GM12878 (cell line): ENCODE data around the gene PLEKHD1. TPM values are rescaled to one million over a fixed set of nuclear protein-coding genes. Genes with fewer than 3 reads are reported as not detected.

Experiments used
- ATAC-seq: fragments of 200-7000 bp; cut with Tn5 transposase; 3 replicates; pipeline ENCODE4 v1.9.1; 2020; ENCODE audit warnings: mild to moderate bottlenecking, moderate library complexity
- BruUV-seq: library from RNA; stranded (reverse); fragments of 400-500 nt; replicated peaks from 2 replicates; lab custom pipeline; 2021; lab: Mats Ljungman, UMichigan
- CTCF ChIA-PET: fragments of 300-600 bp; sonication (Branson Sonifier 250); formaldehyde crosslinking; extraction: SDS; loops from one replicate; lab custom pipeline; 2021; ENCODE audit warnings: inconsistent platforms; lab: Yijun Ruan, JAX
- POLR2A ChIA-PET: fragments of 350-600 bp; formaldehyde crosslinking; extraction: SDS; loops from one replicate; lab custom pipeline; 2021; ENCODE audit warnings: inconsistent platforms; lab: Charles Lee
- RAD21 ChIA-PET: fragments of 300-600 bp; sonication (Branson Sonifier 250); formaldehyde crosslinking; loops from one replicate; lab custom pipeline; 2023; ENCODE audit warnings: antibody characterized with exemption; ENCODE audit not compliant: unreplicated experiment; lab: Charles Lee
- SMC1A ChIA-PET: fragments of 300-600 bp; sonication (Branson Sonifier 250); formaldehyde crosslinking; loops from one replicate; lab custom pipeline; 2023; ENCODE audit not compliant: unreplicated experiment, uncharacterized antibody; lab: Charles Lee
- DNase-seq: peaks from one replicate; pipeline ENCODE4 v3.0.0-alpha.2; 2011; ENCODE audit warnings: low read depth, low spot score
- FAIRE-seq: peaks from 3 replicates; lab custom pipeline; 2011; peaks lifted over from hg19 to GRCh38; lab: Jason Lieb, UNC
- H2AFZ ChIP-seq: 2 replicates; pipeline ENCODE4 v1.6.0; 2011; ENCODE audit warnings: low read depth, low read length, control low read depth; ENCODE audit not compliant: control insufficient read depth
- H3K27ac ChIP-seq: 2 replicates; pipeline ENCODE4 v1.5.1; 2011; ENCODE audit warnings: control low read depth; ENCODE audit not compliant: control insufficient read depth, insufficient read depth
- H3K27me3 ChIP-seq, 2 experiments: replicated peaks in 1 of 2; 2 replicates each; pipeline versions ENCODE4 v1.6.0 to v1.6.1; 2011; ENCODE audit warnings: low read length in 1 of 2; ENCODE audit not compliant: control insufficient read depth in 2 of 2, insufficient read depth in 2 of 2
- H3K36me3 ChIP-seq, 2 experiments: 2 replicates each; pipeline ENCODE4 v1.5.1; 2011; ENCODE audit warnings: low read length in 1 of 2; ENCODE audit not compliant: control insufficient read depth in 2 of 2, insufficient read depth in 2 of 2
- H3K4me1 ChIP-seq: 2 replicates; pipeline ENCODE4 v1.6.1; 2011; ENCODE audit warnings: mild to moderate bottlenecking, low read length, moderate library complexity, mixed read lengths; ENCODE audit not compliant: control insufficient read depth, insufficient read depth
- H3K4me2 ChIP-seq: 2 replicates; pipeline ENCODE4 v1.6.0; 2011; ENCODE audit warnings: control low read depth; ENCODE audit not compliant: control insufficient read depth, insufficient read depth
- H3K4me3 ChIP-seq: fragments of 200-600 bp; sonication (generic); 2 replicates; pipeline ENCODE4 v1.5.1; 2016
- H3K79me2 ChIP-seq: 2 replicates; pipeline ENCODE4 v1.6.0; 2011; ENCODE audit warnings: low read length; ENCODE audit not compliant: control insufficient read depth, insufficient read depth
- H3K9ac ChIP-seq: 2 replicates; pipeline ENCODE4 v1.8.0; 2011; ENCODE audit warnings: low read length, control low read depth, mixed read lengths; ENCODE audit not compliant: control insufficient read depth, insufficient read depth
- H3K9me3 ChIP-seq: replicated peaks from 3 replicates; pipeline ENCODE4 v1.5.1; 2011; ENCODE audit warnings: mild to moderate bottlenecking, low read length; ENCODE audit not compliant: control insufficient read depth, insufficient read depth
- H4K20me1 ChIP-seq: 2 replicates; pipeline ENCODE4 v1.6.0; 2011; ENCODE audit not compliant: control insufficient read depth, insufficient read depth
- ATF7 ChIP-seq: fragments of 450-650 bp; IDR thresholded peaks from 2 replicates; pipeline ENCODE4 v1.6.1; 2016; ENCODE audit warnings: low read depth, mild to moderate bottlenecking
- CBX5 ChIP-seq: sonication (generic); IDR thresholded peaks from 2 replicates; pipeline ENCODE4 v1.6.1; 2016; ENCODE audit warnings: low read depth, moderate library complexity, mild to moderate bottlenecking, inconsistent platforms
- CHD2 ChIP-seq: IDR thresholded peaks from 2 replicates; pipeline ENCODE4 v1.6.1; 2011; ENCODE audit warnings: low read depth, low read length, improper control_type of control experiment, borderline replicate concordance
- EP300 ChIP-seq, 2 experiments: fragments of 150-350 bp in 1 of 2; IDR thresholded peaks; 2 replicates each; pipeline ENCODE4 v1.6.1; 2011 to 2012; ENCODE audit warnings: low read depth in 2 of 2, low read length in 2 of 2, borderline replicate concordance in 1 of 2, improper control_type of control experiment in 1 of 2, inconsistent platforms in 1 of 2; ENCODE audit not compliant: control insufficient read depth in 1 of 2
- ESRRA ChIP-seq: IDR thresholded peaks from 2 replicates; pipeline ENCODE4 v1.6.1; 2012; ENCODE audit warnings: mild to moderate bottlenecking, low read length, improper control_type of control experiment
- GATAD2B ChIP-seq: fragments of 450-650 bp; conservative IDR thresholded peaks from 2 replicates; pipeline ENCODE4 v1.6.1; 2017; ENCODE audit warnings: low read depth, mild to moderate bottlenecking, moderate library complexity
- HDAC6 ChIP-seq: fragments of 200-600 bp; sonication (generic); IDR thresholded peaks from one replicate; pipeline ENCODE4 v1.8.0; 2017; ENCODE audit warnings: antibody characterized with exemption; ENCODE audit not compliant: unreplicated experiment
- JUND ChIP-seq: IDR thresholded peaks from 2 replicates; pipeline ENCODE4 v1.6.1; 2012; ENCODE audit warnings: low read depth, mild to moderate bottlenecking, low read length, improper control_type of control experiment, moderate library complexity
- NR2C2 ChIP-seq: IDR thresholded peaks from 2 replicates; pipeline ENCODE4 v1.6.1; 2011; ENCODE audit warnings: borderline replicate concordance, low read depth; ENCODE audit not compliant: control insufficient read depth, insufficient read length
- RAD51 ChIP-seq: fragments of 450-650 bp; IDR thresholded peaks from 2 replicates; pipeline ENCODE4 v1.6.1; 2016; ENCODE audit warnings: moderate library complexity, mild to moderate bottlenecking, inconsistent platforms
- SIX5 ChIP-seq: IDR thresholded peaks from 2 replicates; pipeline ENCODE4 v1.6.1; 2011; ENCODE audit warnings: mild to moderate bottlenecking, low read depth, low read length, moderate library complexity; ENCODE audit not compliant: severe bottlenecking
- SMAD1 ChIP-seq: fragments of 450-650 bp; IDR thresholded peaks from 2 replicates; pipeline ENCODE4 v1.6.1; 2018; ENCODE audit warnings: mild to moderate bottlenecking, low read depth; ENCODE audit not compliant: partially characterized antibody
- SMAD5 ChIP-seq: IDR thresholded peaks from 2 replicates; pipeline ENCODE4 v1.6.1; 2016; ENCODE audit warnings: antibody characterized with exemption, low read depth
- SMARCA5 ChIP-seq: fragments of 450-650 bp; IDR thresholded peaks from 2 replicates; pipeline ENCODE4 v1.6.1; 2017; ENCODE audit warnings: mild to moderate bottlenecking
- SRF ChIP-seq, 2 experiments: IDR thresholded peaks; 2 replicates each; pipeline ENCODE4 v1.6.1; 2011; ENCODE audit warnings: low read depth in 2 of 2, low read length in 2 of 2, mild to moderate bottlenecking in 1 of 2, moderate library complexity in 1 of 2
- TBL1XR1 ChIP-seq: IDR thresholded peaks from 2 replicates; pipeline ENCODE4 v1.6.1; 2012; ENCODE audit warnings: low read depth, low read length, improper control_type of control experiment
- YBX1 ChIP-seq: fragments of 450-650 bp; IDR thresholded peaks from 2 replicates; pipeline ENCODE4 v1.6.1; 2016; ENCODE audit warnings: antibody characterized with exemption
- ZNF622 ChIP-seq: fragments of 450-650 bp; IDR thresholded peaks from 2 replicates; pipeline ENCODE4 v1.6.1; 2017; ENCODE audit warnings: mild to moderate bottlenecking, inconsistent platforms
- WGBS: methylation state at CpG from one replicate; pipeline ENCODE4 v1.1.6; 2016; ENCODE audit warnings: low lambda C conversion rate; ENCODE audit not compliant: insufficient replicate concordance, insufficient coverage; ENCODE audit errors: missing lambda C conversion rate; 5-methylcytosine and 5-hydroxymethylcytosine counted together
- in situ Hi-C: fragments of 300-500 bp; cut with MboI; formaldehyde crosslinking; loops from 9 replicates; pipeline ENCODE4 v1.14.3; 2018; ENCODE audit warnings: mixed read lengths
- intact Hi-C: fragments of 100-400 bp; cut with micrococcal nuclease; formaldehyde crosslinking; loops from one replicate; pipeline ENCODE4 v1.14.2; 2022; ENCODE audit not compliant: unreplicated experiment
- polyA plus RNA-seq, 11 experiments: library from polyadenylated mRNA; depleted of rRNA in 4 of 11; unstranded in 6 of 11; stranded (reverse) in 5 of 11; fragments of >200 nt; fragmentation: Nextera tagmentation in 4 of 11; fragmentation: Illumina TruSeq in 1 of 11; extraction: Ambion mirVana in 4 of 11; extraction: Trizol in 1 of 11; gene quantifications; 1 replicate in 1 of 11; 2 replicates in 10 of 11; pipeline versions ENCODE4 v1.2.1 to v1.2.3, GENCODE V29; 2011 to 2016; ENCODE audit warnings: inconsistent platforms in 2 of 11, missing spikeins in 2 of 11, low read depth in 1 of 11
- total RNA-seq, 4 experiments: library from RNA; depleted of rRNA in 3 of 4; stranded (reverse); fragments of >200 nt in 3 of 4; fragmentation: Illumina TruSeq in 1 of 4; extraction: Trizol in 1 of 4; gene quantifications; 2 replicates each; pipeline versions ENCODE4 v1.2.1 to v1.2.3, GENCODE V29; 2013 to 2021
- TF ChIP-seq, protein P1 (sequence below): IDR thresholded peaks from 2 replicates; pipeline ENCODE4 v1.6.1; 2011; ENCODE audit warnings: low read depth, mild to moderate bottlenecking, low read length, moderate library complexity, borderline replicate concordance; ENCODE audit errors: extremely low read depth
- TF ChIP-seq, protein P2 (sequence below): IDR thresholded peaks from 2 replicates; pipeline ENCODE4 v1.6.1; 2012; ENCODE audit warnings: low read depth, low read length, improper control_type of control experiment

PLEKHD1 gene
- total and polyA plus RNA-seq, 10 of the 15 experiments (the other 5 are each of a cell fraction or from before 2014, with no cell fraction given), result 0.01 to 0.08 (median 0.04) TPM; not detected in 6

DNA sequence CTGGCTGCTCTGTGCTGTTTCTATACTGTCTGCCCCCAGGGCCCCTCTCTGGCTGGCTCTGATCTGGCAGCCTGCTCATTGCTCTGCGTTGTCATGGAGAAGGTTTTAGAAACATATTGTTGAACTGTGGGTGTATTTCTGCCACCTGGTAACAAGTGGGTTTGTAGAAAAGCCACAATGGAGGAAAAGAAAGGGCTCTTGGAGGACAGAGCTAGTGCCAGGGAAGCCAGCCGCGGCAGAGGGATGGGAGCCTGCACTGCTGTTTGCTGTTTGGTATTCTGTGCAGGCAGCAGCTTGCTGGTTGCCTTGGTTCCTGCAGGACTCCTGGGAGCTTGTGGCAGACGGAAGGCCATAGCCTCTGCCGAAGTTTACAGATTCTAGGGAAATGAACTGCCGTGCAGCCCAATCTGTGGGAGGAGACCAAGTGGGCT is 75.1 kb downstream of the PLEKHD1 start:
- Histone ChIP-seq H3K27ac (no peak overlapping the region), H3K4me1 (no peaks in the 10 kb centered on the region), H3K36me3 (no peaks in the 10 kb centered on the region), H4K20me1 (no peaks in the 10 kb centered on the region), H3K9ac (no peak overlapping the region), H3K79me2 (no peaks in the 10 kb centered on the region), H2AFZ (no peak overlapping the region), H3K9me3 (no peaks in the 10 kb centered on the region), H3K4me3 (no peak overlapping the region), H3K4me2 (no peak overlapping the region), H3K27me3 (peaks cover 0 to 1% of the 10 kb centered on the region in 2 experiments; a peak in 2 of 4 replicates)
- 34% methylated on average over 6 of the region's 6 CpGs for WGBS
- ChIA-PET SMC1A (no interaction called here), POLR2A (no interaction called here), CTCF (interaction anchor here (1.0 to 1.9 kb wide), 2 partner anchors 15 to 21 kb away, joined by 4 to 6 read pairs; partner anchors contain the start of gene CCDC177), RAD21 (interaction anchor here (0.6 kb wide), 1 partner anchor 321 kb away, joined by 3 read pairs; no protein-coding TSS in a partner anchor)
- in situ Hi-C loops (no loop called here), intact Hi-C loops (no loop called here)
- FAIRE-seq (no peak), DNase-seq (no peak), ATAC-seq (no peak)
- no TSS peak for BruUV-seq
- TF ChIP-seq, protein P1, sequence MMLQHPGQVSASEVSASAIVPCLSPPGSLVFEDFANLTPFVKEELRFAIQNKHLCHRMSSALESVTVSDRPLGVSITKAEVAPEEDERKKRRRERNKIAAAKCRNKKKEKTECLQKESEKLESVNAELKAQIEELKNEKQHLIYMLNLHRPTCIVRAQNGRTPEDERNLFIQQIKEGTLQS, result no peak
- no peak for TF ChIP-seq YBX1
- TF ChIP-seq TBL1XR1, result no peak
- no peak for TF ChIP-seq GATAD2B
- no peak for TF ChIP-seq ZNF622
- no peak for TF ChIP-seq ESRRA
- no peak for TF ChIP-seq JUND
- TF ChIP-seq EP300 (IDR thresholded peaks at IDR 0.05; ENCODE audit: borderline replicate concordance in 1 of 2, control insufficient read depth in 1 of 2, low read depth in 2 of 2, low read length in 2 of 2), result no peak
- no peak for TF ChIP-seq HDAC6
- TF ChIP-seq NR2C2, result no peak
- TF ChIP-seq, protein P2, sequence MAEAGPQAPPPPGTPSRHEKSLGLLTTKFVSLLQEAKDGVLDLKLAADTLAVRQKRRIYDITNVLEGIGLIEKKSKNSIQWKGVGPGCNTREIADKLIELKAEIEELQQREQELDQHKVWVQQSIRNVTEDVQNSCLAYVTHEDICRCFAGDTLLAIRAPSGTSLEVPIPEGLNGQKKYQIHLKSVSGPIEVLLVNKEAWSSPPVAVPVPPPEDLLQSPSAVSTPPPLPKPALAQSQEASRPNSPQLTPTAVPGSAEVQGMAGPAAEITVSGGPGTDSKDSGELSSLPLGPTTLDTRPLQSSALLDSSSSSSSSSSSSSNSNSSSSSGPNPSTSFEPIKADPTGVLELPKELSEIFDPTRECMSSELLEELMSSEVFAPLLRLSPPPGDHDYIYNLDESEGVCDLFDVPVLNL, result no peak
- TF ChIP-seq SRF (IDR thresholded peaks at IDR 0.05; ENCODE audit: low read depth in 2 of 2, low read length in 2 of 2), result no peak
- TF ChIP-seq CBX5, result no peak
- TF ChIP-seq CHD2, result no peak
- TF ChIP-seq SIX5, result no peak
- no peak for TF ChIP-seq RAD51
- no peak for TF ChIP-seq ATF7
- TF ChIP-seq SMARCA5, result no peak
- TF ChIP-seq SMAD1, result no peak
- no peak for TF ChIP-seq SMAD5
